HepG2 (cell line): ENCODE measurements around the gene CDH13. TPM values are rescaled to one million over a fixed set of nuclear protein-coding genes. Genes with fewer than 3 reads are reported as not detected.

Experiments used
- ATAC-seq: fragments of 200-7000 bp; cut with Tn5 transposase; 3 replicates; pipeline ENCODE4 v1.9.1; 2020; ENCODE audit warnings: mild to moderate bottlenecking, moderate library complexity
- BruUV-seq: library from RNA; stranded (reverse); fragments of 400-500 nt; replicated peaks from 2 replicates; lab custom pipeline; 2021; lab: Mats Ljungman, UMichigan
- CTCF ChIA-PET: fragments of 300-600 bp; formaldehyde crosslinking; extraction: SDS; loops from one replicate; lab custom pipeline; 2021; ENCODE audit warnings: low total read pairs, inconsistent platforms, low intra/inter-chr PET ratio; lab: Yijun Ruan, JAX
- POLR2A ChIA-PET: fragments of 350-600 bp; sonication (Branson Sonifier 250); formaldehyde crosslinking; loops from one replicate; lab custom pipeline; 2020; ENCODE audit warnings: antibody characterized with exemption, inconsistent platforms; lab: Yijun Ruan, JAX
- DNase-seq: peaks from one replicate; pipeline ENCODE4 v3.0.0-alpha.2; 2015; ENCODE audit warnings: low spot score
- FAIRE-seq: peaks from 3 replicates; lab custom pipeline; 2011; peaks lifted over from hg19 to GRCh38; lab: Jason Lieb, UNC
- H2AFZ ChIP-seq: one replicate; pipeline ENCODE4 v1.6.1; 2011; ENCODE audit warnings: low read length, inconsistent platforms
- H3K27ac ChIP-seq: fragments of 300-600 bp; 3 replicates; pipeline ENCODE4 v1.8.0; 2011; ENCODE audit warnings: mixed run types, mild to moderate bottlenecking, mixed read lengths, low read length, inconsistent platforms; ENCODE audit not compliant: insufficient read depth; ENCODE audit errors: extremely low read length
- H3K27me3 ChIP-seq, 2 experiments: fragments of 200-600 bp in 1 of 2; 2 replicates in 1 of 2; 3 replicates in 1 of 2; pipeline versions ENCODE4 v1.6.0 to v1.8.0; 2011; ENCODE audit warnings: low read length in 2 of 2, mild to moderate bottlenecking in 2 of 2, moderate library complexity in 2 of 2, inconsistent platforms in 1 of 2; ENCODE audit not compliant: insufficient read depth in 2 of 2, control insufficient read depth in 1 of 2
- H3K36me3 ChIP-seq, 2 experiments: fragments of 200-600 bp in 1 of 2; replicated peaks in 1 of 2; 2 replicates in 1 of 2; 3 replicates in 1 of 2; pipeline versions ENCODE4 v1.5.1 to v1.8.0; 2011; ENCODE audit warnings: low read length in 2 of 2, inconsistent platforms in 1 of 2; ENCODE audit not compliant: insufficient read depth in 2 of 2, control insufficient read depth in 1 of 2
- H3K4me1 ChIP-seq: 2 replicates; pipeline ENCODE4 v1.5.1; 2012; ENCODE audit warnings: low read length, inconsistent platforms; ENCODE audit not compliant: insufficient read depth
- H3K4me2 ChIP-seq: 2 replicates; pipeline ENCODE4 v1.6.0; 2011; ENCODE audit warnings: low read depth, low read length, inconsistent platforms
- H3K4me3 ChIP-seq, 3 experiments: fragments of 200-600 bp in 1 of 3; sonication (generic), shearing (Covaris generic) in 1 of 3; replicated peaks in 1 of 3; 2 replicates each; pipeline ENCODE4 v1.5.1; 2011 to 2016; ENCODE audit warnings: low read length in 3 of 3, inconsistent platforms in 2 of 3, low read depth in 2 of 3, mild to moderate bottlenecking in 2 of 3, control low read depth in 1 of 3, mixed read lengths in 1 of 3; ENCODE audit not compliant: insufficient read depth in 1 of 3
- H3K79me2 ChIP-seq: one replicate; pipeline ENCODE4 v1.6.1; 2011; ENCODE audit warnings: low read length, inconsistent platforms; ENCODE audit not compliant: insufficient read depth
- H3K9ac ChIP-seq: 2 replicates; pipeline ENCODE4 v1.6.0; 2011; ENCODE audit warnings: mild to moderate bottlenecking, low read depth, low read length, inconsistent platforms; ENCODE audit not compliant: insufficient read depth
- H3K9me3 ChIP-seq: 2 replicates; pipeline ENCODE4 v1.5.1; 2012; ENCODE audit warnings: mild to moderate bottlenecking, low read length
- H4K20me1 ChIP-seq: 2 replicates; pipeline ENCODE4 v1.6.0; 2011; ENCODE audit warnings: inconsistent platforms, mild to moderate bottlenecking, low read length, moderate library complexity; ENCODE audit not compliant: insufficient read depth
- HNF1A ChIP-seq, 2 experiments: sonication (generic) in 1 of 2; formaldehyde crosslinking in 1 of 2; IDR thresholded peaks; 2 replicates each; pipeline versions ENCODE4 v1.4.0 to v1.6.1; 2016 to 2020; ENCODE audit warnings: borderline replicate concordance in 1 of 2, low read depth in 1 of 2, mild to moderate bottlenecking in 1 of 2, missing genetic modification reagents in 1 of 2
- MLLT10 ChIP-seq: sonication (generic); formaldehyde crosslinking; IDR thresholded peaks from 2 replicates; pipeline ENCODE4 v1.4.0; 2020; ENCODE audit warnings: missing genetic modification reagents
- SP4 ChIP-seq: sonication (generic); formaldehyde crosslinking; IDR thresholded peaks from 2 replicates; pipeline ENCODE4 v1.8.1; 2023; ENCODE audit warnings: mild to moderate bottlenecking, missing genetic modification reagents
- ZMYM2 ChIP-seq: sonication (generic); formaldehyde crosslinking; IDR thresholded peaks from 2 replicates; pipeline ENCODE4 v1.8.0; 2022; ENCODE audit warnings: mild to moderate bottlenecking, missing genetic modification reagents
- ZNF574 ChIP-seq: sonication (generic); formaldehyde crosslinking; IDR thresholded peaks from 2 replicates; pipeline ENCODE4 v1.4.0; 2020; ENCODE audit warnings: missing genetic modification reagents
- WGBS: methylation state at CpG from one replicate; pipeline ENCODE4 v1.1.6; 2017; ENCODE audit warnings: low lambda C conversion rate; 5-methylcytosine and 5-hydroxymethylcytosine counted together
- in situ Hi-C: cut with HindIII; loops from 2 replicates; pipeline ENCODE4 v1.10.0; 2017; ENCODE audit warnings: low pct_unique_long_range_greater_than_20kb; ENCODE audit not compliant: extremely low pct_ligation_motif_present
- intact Hi-C: fragments of 100-400 bp; cut with micrococcal nuclease; formaldehyde crosslinking; loops from one replicate; pipeline ENCODE4 v1.10.0; 2022; ENCODE audit not compliant: unreplicated experiment
- polyA plus RNA-seq, 8 experiments: library from polyadenylated mRNA; depleted of rRNA in 3 of 8; stranded (reverse) in 7 of 8; unstranded in 1 of 8; fragments of >200 nt; fragmentation: Illumina TruSeq in 4 of 8; extraction: Trizol in 4 of 8; gene quantifications; 2 replicates each; pipeline versions ENCODE4 v1.2.1 to v1.2.3, GENCODE V29; 2011 to 2016; ENCODE audit warnings: low read depth in 4 of 8, missing spikeins in 1 of 8, mixed read lengths in 1 of 8; ENCODE audit not compliant: insufficient read depth in 1 of 8
- total RNA-seq, 5 experiments: library from RNA; depleted of rRNA; stranded (reverse); fragments of >200 nt; fragmentation: Illumina TruSeq; extraction: Trizol; gene quantifications; 2 replicates each; pipeline ENCODE4 v1.2.3, GENCODE V29; 2016; ENCODE audit warnings: low read depth in 1 of 5
- TF ChIP-seq, protein P1 (sequence below): sonication (generic); formaldehyde crosslinking; IDR thresholded peaks from 2 replicates; pipeline ENCODE4 v1.4.0; 2020; ENCODE audit warnings: mild to moderate bottlenecking, missing genetic modification reagents
- TF ChIP-seq, protein P2 (sequence below): sonication (generic); formaldehyde crosslinking; IDR thresholded peaks from 2 replicates; pipeline ENCODE4 v1.4.0; 2020; ENCODE audit warnings: missing genetic modification reagents, mild to moderate bottlenecking, borderline replicate concordance

Gene CDH13
- total and polyA plus RNA-seq, 2 of the 13 experiments (the other 11 are each of a cell fraction or from before 2014, with no cell fraction given), result not detected

DNA sequence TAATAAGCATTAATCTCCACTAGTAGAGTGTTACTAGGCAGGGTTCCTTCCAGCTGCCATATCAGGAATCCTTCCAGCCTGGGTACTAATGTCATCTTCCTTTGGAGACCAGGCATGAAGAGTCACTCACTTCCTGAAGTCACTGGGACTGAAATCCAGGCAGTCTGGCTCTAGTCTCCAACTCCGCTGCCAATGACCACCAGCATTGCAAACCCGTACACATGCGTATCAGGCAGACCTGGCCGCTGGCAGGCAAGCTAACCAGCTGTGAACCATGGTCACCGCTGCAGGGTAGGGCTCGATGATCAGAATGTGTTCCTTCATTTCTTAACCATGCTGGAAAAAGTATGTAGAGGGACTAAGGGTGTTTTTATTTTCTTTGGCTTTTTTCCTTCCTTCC lies 255.5 kb downstream of the CDH13 start:
- CTCF ChIA-PET, result no interaction called here
- Histone ChIP-seq H3K9ac (no peak overlapping the region), H3K4me1 (no peaks in the 10 kb centered on the region), H3K36me3 (no peaks in the 10 kb centered on the region), H3K79me2 (no peaks in the 10 kb centered on the region), H3K4me2 (no peak overlapping the region), H4K20me1 (no peaks in the 10 kb centered on the region), H3K9me3 (peaks cover 18% of the 10 kb centered on the region), H3K27me3 (no peaks in the 10 kb centered on the region), H3K4me3 (no peak overlapping the region), H2AFZ (no peak overlapping the region), H3K27ac (no peak overlapping the region)
- WGBS, result 22% methylated on average over 5 of the region's 6 CpGs
- intact Hi-C loops, result no loop called here
- DNase-seq (no peak), FAIRE-seq (no peak), ATAC-seq (no peak)
- no TSS peak for BruUV-seq
- TF ChIP-seq HNF1A (IDR thresholded peaks at IDR 0.05; ENCODE audit: low read depth) (no peak), HNF1A (CRISPR knock-in tag; IDR thresholded peaks at IDR 0.05; ENCODE audit: borderline replicate concordance) (no peak), ZMYM2 (CRISPR knock-in tag) (no peak), ZNF574 (CRISPR knock-in tag) (no peak), MLLT10 (CRISPR knock-in tag) (no peak), SP4 (CRISPR knock-in tag) (no peak)
- TF ChIP-seq, protein P1, sequence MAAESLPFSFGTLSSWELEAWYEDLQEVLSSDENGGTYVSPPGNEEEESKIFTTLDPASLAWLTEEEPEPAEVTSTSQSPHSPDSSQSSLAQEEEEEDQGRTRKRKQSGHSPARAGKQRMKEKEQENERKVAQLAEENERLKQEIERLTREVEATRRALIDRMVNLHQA (CRISPR knock-in tag), result no peak
- TF ChIP-seq, protein P2, sequence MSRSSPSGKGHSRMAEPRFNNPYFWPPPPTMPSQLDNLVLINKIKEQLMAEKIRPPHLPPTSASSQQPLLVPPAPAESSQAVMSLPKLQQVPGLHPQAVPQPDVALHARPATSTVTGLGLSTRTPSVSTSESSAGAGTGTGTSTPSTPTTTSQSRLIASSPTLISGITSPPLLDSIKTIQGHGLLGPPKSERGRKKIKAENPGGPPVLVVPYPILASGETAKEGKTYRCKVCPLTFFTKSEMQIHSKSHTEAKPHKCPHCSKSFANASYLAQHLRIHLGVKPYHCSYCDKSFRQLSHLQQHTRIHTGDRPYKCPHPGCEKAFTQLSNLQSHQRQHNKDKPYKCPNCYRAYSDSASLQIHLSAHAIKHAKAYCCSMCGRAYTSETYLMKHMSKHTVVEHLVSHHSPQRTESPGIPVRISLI, result no peak
- POLR2A ChIA-PET, result no interaction called here
- in situ Hi-C loops, result no loop called here
